Fibroblast of the aortic adventitia (primary cell): ENCODE measurements around the gene GRPEL1. TPM values are rescaled to one million over a fixed set of nuclear protein-coding genes. Genes with fewer than 3 reads are reported as not detected.
A peak's percentile ranks its signal among the peaks of the same experiment; 100 is the strongest.

Experiments
- DNase-seq: peaks from one replicate; pipeline ENCODE4 v3.0.0-alpha.2; 2010; ENCODE audit warnings: low read depth
- H3K4me3 ChIP-seq: 2 replicates; pipeline ENCODE4 v1.5.1; 2011; ENCODE audit warnings: low read depth, mild to moderate bottlenecking, control low read depth, low read length, moderate library complexity
- total RNA-seq: library from RNA; depleted of rRNA; stranded (reverse); fragments of >200 nt; gene quantifications from 2 replicates; pipeline ENCODE4 v1.2.3, GENCODE V29; 2012; ENCODE audit warnings: low replicate concordance
- TF ChIP-seq, protein P1 (sequence below): IDR thresholded peaks from 2 replicates; pipeline ENCODE4 v1.5.1; 2011; ENCODE audit warnings: mild to moderate bottlenecking, low read length, control low read depth, inconsistent platforms; ENCODE audit not compliant: insufficient read depth

Gene GRPEL1
- total RNA-seq, 1 donor = 16.1 TPM

DNA sequence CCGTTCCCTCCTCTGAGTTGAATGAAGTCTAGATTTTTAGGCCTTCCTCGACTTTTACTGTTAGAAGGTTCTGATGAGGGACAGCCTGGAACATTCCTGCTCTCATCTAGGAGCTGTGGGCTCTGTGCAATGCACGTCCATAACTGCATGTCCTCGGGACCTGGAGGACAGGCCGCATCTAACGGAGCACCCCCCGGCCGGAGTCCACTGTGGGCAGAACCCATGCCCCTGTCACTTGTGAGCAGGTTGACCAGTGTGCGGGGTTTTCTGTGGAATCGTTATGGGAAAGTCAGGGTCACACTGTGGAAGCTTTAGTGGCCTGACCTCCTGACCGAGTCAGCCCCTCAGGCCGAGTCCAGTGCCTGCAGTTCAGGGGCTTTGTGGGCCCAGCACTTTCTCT lies 44.0 kb downstream of the GRPEL1 start:
- TF ChIP-seq, protein P1, sequence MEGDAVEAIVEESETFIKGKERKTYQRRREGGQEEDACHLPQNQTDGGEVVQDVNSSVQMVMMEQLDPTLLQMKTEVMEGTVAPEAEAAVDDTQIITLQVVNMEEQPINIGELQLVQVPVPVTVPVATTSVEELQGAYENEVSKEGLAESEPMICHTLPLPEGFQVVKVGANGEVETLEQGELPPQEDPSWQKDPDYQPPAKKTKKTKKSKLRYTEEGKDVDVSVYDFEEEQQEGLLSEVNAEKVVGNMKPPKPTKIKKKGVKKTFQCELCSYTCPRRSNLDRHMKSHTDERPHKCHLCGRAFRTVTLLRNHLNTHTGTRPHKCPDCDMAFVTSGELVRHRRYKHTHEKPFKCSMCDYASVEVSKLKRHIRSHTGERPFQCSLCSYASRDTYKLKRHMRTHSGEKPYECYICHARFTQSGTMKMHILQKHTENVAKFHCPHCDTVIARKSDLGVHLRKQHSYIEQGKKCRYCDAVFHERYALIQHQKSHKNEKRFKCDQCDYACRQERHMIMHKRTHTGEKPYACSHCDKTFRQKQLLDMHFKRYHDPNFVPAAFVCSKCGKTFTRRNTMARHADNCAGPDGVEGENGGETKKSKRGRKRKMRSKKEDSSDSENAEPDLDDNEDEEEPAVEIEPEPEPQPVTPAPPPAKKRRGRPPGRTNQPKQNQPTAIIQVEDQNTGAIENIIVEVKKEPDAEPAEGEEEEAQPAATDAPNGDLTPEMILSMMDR = no peak
- DNase-seq = no peak
- no peak overlapping the region for H3K4me3 ChIP-seq

DNA sequence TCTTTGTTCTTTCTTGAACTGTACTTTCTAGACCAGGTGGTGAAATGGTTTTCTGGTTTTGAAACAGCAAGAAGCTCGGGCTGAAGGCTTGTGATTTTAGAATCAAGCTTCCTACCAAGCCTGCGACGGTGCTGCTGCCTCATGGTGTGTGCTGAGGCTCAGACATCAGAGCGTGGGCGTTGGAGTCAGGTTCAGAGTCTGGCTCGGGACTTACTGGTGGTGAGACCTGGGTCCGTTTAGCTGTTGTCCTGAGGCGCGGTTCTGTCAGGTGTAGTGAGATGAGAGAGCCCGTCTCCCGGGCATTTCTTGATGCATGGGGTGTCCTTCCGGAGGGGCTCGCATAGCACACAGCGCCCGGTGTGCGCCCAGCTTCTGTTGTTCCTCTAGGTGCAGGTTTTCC lies 44.4 kb downstream of the GRPEL1 start:
- TF ChIP-seq, protein P1 = no peak
- DNase-seq = no peak
- H3K4me3 ChIP-seq = no peak overlapping the region

DNA sequence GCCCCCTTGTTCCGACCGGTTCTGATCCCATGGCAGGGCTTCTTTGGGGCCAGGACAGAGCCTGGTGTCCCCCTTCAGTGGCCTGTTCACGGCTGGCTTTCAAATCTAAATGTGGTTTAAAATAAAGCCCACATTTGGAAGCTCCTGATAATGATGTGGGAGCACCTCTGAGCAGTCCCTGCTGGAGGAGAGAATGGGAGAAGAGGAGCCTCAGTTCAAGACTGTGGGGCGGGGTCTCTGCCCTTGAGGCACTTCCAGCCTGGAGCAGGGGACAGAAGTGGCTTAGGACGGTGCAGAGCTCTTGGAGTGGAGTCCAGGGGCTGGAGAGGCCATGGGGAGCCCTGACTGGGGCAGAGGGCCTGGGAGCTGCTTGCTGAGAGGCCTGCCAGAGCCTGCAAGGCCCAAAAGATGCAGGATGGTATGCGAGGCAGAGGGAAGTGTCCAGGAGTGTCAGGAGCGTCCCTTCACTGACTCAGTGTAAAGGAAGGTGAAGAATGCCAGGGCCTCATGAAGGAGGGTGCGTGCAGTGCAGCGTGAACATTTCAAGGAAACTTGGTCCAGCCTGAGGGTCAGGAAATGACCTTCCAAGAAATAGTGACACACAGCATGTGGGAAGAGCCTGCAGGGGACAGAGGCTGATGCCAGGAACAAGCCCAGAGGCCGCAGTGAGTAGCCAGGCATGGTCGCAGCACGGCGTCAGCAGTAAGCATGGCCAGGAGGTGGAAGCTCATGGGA lies 45.8 kb downstream of the GRPEL1 start:
- TF ChIP-seq, protein P1 = no peak
- peak; percentile 76 for DNase-seq
- no peak overlapping the region for H3K4me3 ChIP-seq

DNA sequence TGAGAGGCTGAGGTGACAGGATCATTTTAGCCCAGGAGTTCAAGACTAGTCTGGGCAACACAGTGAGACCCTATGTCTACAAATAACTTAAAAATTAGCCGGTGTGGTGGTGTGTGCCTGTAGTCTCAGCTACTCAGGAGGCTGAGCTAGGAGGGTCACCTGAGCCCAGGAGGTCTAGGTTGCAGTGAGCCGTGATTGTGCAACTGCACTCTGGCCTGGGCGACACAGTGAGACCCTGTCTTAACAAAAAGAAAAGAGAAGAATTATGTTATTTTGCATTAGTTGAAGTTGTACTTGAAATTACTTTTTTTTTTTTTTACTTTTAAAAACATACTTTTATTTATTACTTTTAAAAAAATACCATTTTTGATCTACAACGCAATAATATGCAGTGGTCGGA lies 46.5 kb downstream of the GRPEL1 start:
- TF ChIP-seq, protein P1 = no peak
- no peak overlapping the region for H3K4me3 ChIP-seq
- no peak for DNase-seq

DNA sequence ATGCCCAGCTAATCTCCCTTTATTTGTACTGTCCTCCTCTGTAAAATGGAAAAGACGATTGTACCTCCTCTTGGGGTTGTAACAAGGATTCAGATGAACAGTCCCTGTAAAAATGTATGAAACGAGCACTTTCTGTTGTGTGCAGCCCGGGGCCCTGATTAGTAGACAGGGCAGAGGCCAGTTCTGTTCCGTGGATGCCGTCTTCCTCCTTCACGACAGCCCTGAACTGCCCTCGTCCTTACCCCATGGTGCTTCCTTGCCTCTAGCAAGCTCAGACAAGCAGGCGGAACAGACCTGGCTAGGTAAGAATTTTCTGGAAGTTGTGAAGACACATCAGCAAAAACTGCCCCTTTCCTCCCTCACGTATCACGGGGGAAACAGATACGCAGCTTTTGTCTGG lies 47.0 kb downstream of the GRPEL1 start:
- TF ChIP-seq, protein P1 = no peak
- H3K4me3 ChIP-seq = no peak overlapping the region
- no peak for DNase-seq

DNA sequence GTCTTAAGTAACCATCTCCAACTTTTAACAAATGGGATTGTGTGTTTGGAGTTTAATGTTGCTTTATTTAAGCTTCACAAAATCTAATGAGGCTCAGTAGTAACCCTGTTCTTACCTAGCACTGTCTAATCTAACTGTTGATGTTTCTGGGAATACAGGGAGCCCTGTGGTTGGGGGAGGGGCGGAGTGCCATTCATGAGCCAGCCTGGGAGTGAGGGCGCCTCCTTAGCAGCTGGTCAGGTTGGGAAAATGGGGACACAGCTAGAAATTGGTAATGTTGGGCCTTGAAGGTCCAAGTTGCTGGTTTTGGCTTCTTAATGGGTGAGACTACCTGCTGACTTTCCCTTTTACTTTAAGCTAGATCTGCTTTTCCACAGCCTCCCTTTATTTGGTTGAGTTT lies 47.6 kb downstream of the GRPEL1 start:
- no peak overlapping the region for H3K4me3 ChIP-seq
- no peak for DNase-seq
- TF ChIP-seq, protein P1 = no peak

DNA sequence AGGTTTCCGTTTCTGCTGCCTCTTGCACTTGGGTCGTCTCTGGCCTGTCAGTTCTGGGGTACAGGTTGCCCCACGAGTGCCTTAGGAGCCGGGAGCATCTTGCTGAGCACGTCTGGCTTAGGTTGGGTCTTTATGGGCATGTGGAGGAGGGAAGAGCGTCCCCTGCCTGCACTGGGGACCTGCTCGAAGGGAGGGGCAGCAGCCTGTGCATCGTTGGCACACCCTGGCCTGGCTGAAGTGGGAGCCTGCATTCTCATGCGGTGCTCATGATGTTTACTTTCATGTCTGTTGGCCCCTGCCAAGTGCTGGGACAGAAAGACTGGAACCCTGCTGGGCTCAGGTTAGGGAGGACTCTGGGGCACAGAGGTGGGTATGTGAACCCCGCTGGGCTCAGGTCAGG lies 48.5 kb downstream of the GRPEL1 start:
- no peak overlapping the region for H3K4me3 ChIP-seq
- TF ChIP-seq, protein P1 = no peak
- no peak for DNase-seq
